ENCODE measurements around the gene CDC42SE1. TPM values are rescaled to one million over a fixed set of nuclear protein-coding genes. Genes with fewer than 3 reads are reported as not detected.

The CDC42SE1 gene
- total RNA-seq, 4 donors from 2014 or later = 48.6 to 87.5 (median 58.6) TPM

- no peak for TF ChIP-seq CTCF (IDR thresholded peaks at IDR 0.05)
- no peak for TF ChIP-seq POLR2A (IDR thresholded peaks at IDR 0.05)
- Histone ChIP-seq H3K27ac (no peak overlapping the region), H3K9me3 (no peaks in the 10 kb centered on the region), H3K4me3 (no peak overlapping the region), H3K4me1 (peaks cover 0 to 35% (median 2%) of the 10 kb centered on the region in 4 donors), H3K27me3 (no peaks in the 10 kb centered on the region), H3K36me3 (peaks cover 0 to 61% (median 0%) of the 10 kb centered on the region in 3 donors)
- no peak for DNase-seq
Measured at GRCh38 chr1:151001602-151002001, 57.8 kb downstream of the CDC42SE1 start.

Small RNAs within 50 kb of the gene (small RNA-seq; reads per million reads assigned to genes)
- gene RNU6-884P = 0 reads per million in 2 donors

Other genes with a start within 250 kb of the CDC42SE1 start
- gene ARNT, start 183.0 kb downstream of the CDC42SE1 start, total RNA-seq = 10 to 100 TPM; 37.7 to 62.7 (median 48.2) TPM
- gene CTXND2, start 172.5 kb downstream of the CDC42SE1 start, total RNA-seq = not detected
- 100 to 1,000 TPM in 1 of 4 donors, 10 to 100 TPM in 3; 28.2 to 106 (median 61.5) TPM for gene SETDB1, start 133.3 kb downstream of the CDC42SE1 start, total RNA-seq
- gene CERS2, start 84.8 kb downstream of the CDC42SE1 start, total RNA-seq = 100 to 1,000 TPM in 3 of 4 donors, 10 to 100 TPM in 1; 48.7 to 212 (median 156) TPM
- 1 to 10 TPM in 1 of 4 donors, under 1 TPM in 1, not detected in 2; 0.67 to 1.7 TPM for gene ANXA9, start 77.3 kb downstream of the CDC42SE1 start, total RNA-seq
- 10 to 100 TPM; 37.1 to 76.4 (median 57.4) TPM for gene MINDY1, start 52.7 kb downstream of the CDC42SE1 start, total RNA-seq
- 10 to 100 TPM; 21.7 to 28.1 (median 25.1) TPM for gene PRUNE1, start 51.2 kb downstream of the CDC42SE1 start, total RNA-seq
- 1 to 10 TPM in 2 of 4 donors, under 1 TPM in 1, not detected in 1; 0.70 to 8.4 (median 3.6) TPM for gene BNIPL, start 23.0 kb downstream of the CDC42SE1 start, total RNA-seq
- gene C1orf56, start 11.9 kb downstream of the CDC42SE1 start, total RNA-seq = 1 to 10 TPM in 3 of 4 donors, not detected in 1; 1.3 to 2.5 (median 1.4) TPM
- gene MLLT11, start 775 bp upstream of the CDC42SE1 start, total RNA-seq = under 1 TPM in 2 of 4 donors, not detected in 2; 0.27 to 0.95 TPM
- gene GABPB2, start 11.1 kb upstream of the CDC42SE1 start, total RNA-seq = 10 to 100 TPM in 3 of 4 donors, 1 to 10 TPM in 1; 7.9 to 32.2 (median 15.8) TPM
- gene SEMA6C, start 87.0 kb upstream of the CDC42SE1 start, total RNA-seq = 10 to 100 TPM in 3 of 4 donors, 1 to 10 TPM in 1; 2.5 to 24.6 (median 16.6) TPM
- gene TNFAIP8L2, start 97.0 kb upstream of the CDC42SE1 start, total RNA-seq = 1 to 10 TPM in 2 of 4 donors, not detected in 2; 4.0 to 6.6 TPM
- 10 to 100 TPM in 2 of 4 donors, 1 to 10 TPM in 2; 6.0 to 11.7 (median 10.2) TPM for gene LYSMD1, start 106.3 kb upstream of the CDC42SE1 start, total RNA-seq
- gene SCNM1, start 106.5 kb upstream of the CDC42SE1 start, total RNA-seq = 10 to 100 TPM; 16.1 to 48.9 (median 36.9) TPM
- gene TMOD4, start 116.4 kb upstream of the CDC42SE1 start, total RNA-seq = 10 to 100 TPM in 1 of 4 donors, not detected in 3; 10.7 TPM
- 10 to 100 TPM; 21.5 to 26.9 (median 24.4) TPM for gene VPS72, start 130.6 kb upstream of the CDC42SE1 start, total RNA-seq
- 100 to 1,000 TPM in 2 of 4 donors, 10 to 100 TPM in 2; 54.5 to 118 (median 97.6) TPM for gene PIP5K1A, start 138.9 kb upstream of the CDC42SE1 start, total RNA-seq
- gene PSMD4, start 195.1 kb upstream of the CDC42SE1 start, total RNA-seq = 100 to 1,000 TPM in 2 of 4 donors, 10 to 100 TPM in 2; 84.6 to 153 (median 103) TPM
- gene ZNF687, start 222.7 kb upstream of the CDC42SE1 start, total RNA-seq = 10 to 100 TPM; 30.5 to 53.5 (median 38.5) TPM